Measurements from ENCODE around the gene CLDN9.

The CLDN9 gene

GRCh38 chr16:2985893-2986355, 26.8 kb upstream of the CLDN9 start:
- TF ChIP-seq CTCF (IDR thresholded peaks at IDR 0.05) = no peak
- peaks cover 13% of the 10 kb centered on the region for H3K27me3 ChIP-seq
- no peak overlapping the region for H3K4me3 ChIP-seq (ENCODE audit: low read depth in 1 of 2, low read length in 1 of 2)
- H3K4me1 ChIP-seq (ENCODE audit: control insufficient read depth in 1 of 2, insufficient read depth in 1 of 2, low read depth in 1 of 2, low read length in 1 of 2) = peaks cover 11% of the 10 kb centered on the region in 2 experiments
- no peaks in the 10 kb centered on the region for H3K9me3 ChIP-seq
- no peaks in the 10 kb centered on the region for H3K36me3 ChIP-seq
- no peak overlapping the region for H3K27ac ChIP-seq

- peaks cover 8% of the 10 kb centered on the region in 2 experiments for H3K4me1 ChIP-seq (ENCODE audit: control insufficient read depth in 1 of 2, insufficient read depth in 1 of 2, low read depth in 1 of 2, low read length in 1 of 2)
- no peaks in the 10 kb centered on the region for H3K9me3 ChIP-seq
- no peaks in the 10 kb centered on the region for H3K36me3 ChIP-seq
- H3K27me3 ChIP-seq = peaks cover 13% of the 10 kb centered on the region
- H3K27ac ChIP-seq = no peak overlapping the region
- no peak overlapping the region for H3K4me3 ChIP-seq (ENCODE audit: low read depth in 1 of 2, low read length in 1 of 2)
- TF ChIP-seq CTCF (IDR thresholded peaks at IDR 0.05) = no peak
These were observed 26.0 kb upstream of the CLDN9 start for GRCh38 chr16:2986623-2987188.

GRCh38 chr16:2987286-2987685, 25.4 kb upstream of the CLDN9 start:
- H3K27ac ChIP-seq = no peak overlapping the region
- no peak for TF ChIP-seq CTCF (IDR thresholded peaks at IDR 0.05)
- H3K4me3 ChIP-seq (ENCODE audit: low read depth in 1 of 2, low read length in 1 of 2) = no peak overlapping the region
- H3K4me1 ChIP-seq (ENCODE audit: control insufficient read depth in 1 of 2, insufficient read depth in 1 of 2, low read depth in 1 of 2, low read length in 1 of 2) = peaks cover 8% of the 10 kb centered on the region in 2 experiments
- peaks cover 13% of the 10 kb centered on the region for H3K27me3 ChIP-seq
- no peaks in the 10 kb centered on the region for H3K36me3 ChIP-seq
- H3K9me3 ChIP-seq = no peaks in the 10 kb centered on the region

GRCh38 chr16:2987833-2988232, 24.9 kb upstream of the CLDN9 start:
- Histone ChIP-seq H3K9me3 (no peaks in the 10 kb centered on the region), H3K36me3 (no peaks in the 10 kb centered on the region), H3K4me1 (ENCODE audit: control insufficient read depth in 1 of 2, insufficient read depth in 1 of 2, low read depth in 1 of 2, low read length in 1 of 2) (peaks cover 8% of the 10 kb centered on the region in 2 experiments), H3K27ac (no peak overlapping the region), H3K27me3 (peaks cover 13% of the 10 kb centered on the region), H3K4me3 (ENCODE audit: low read depth in 1 of 2, low read length in 1 of 2) (no peak overlapping the region)
- TF ChIP-seq CTCF (IDR thresholded peaks at IDR 0.05) = no peak

- Histone ChIP-seq H3K27me3 (peaks cover 13% of the 10 kb centered on the region), H3K27ac (no peak overlapping the region)
These were observed 24.1 kb upstream of the CLDN9 start for GRCh38 chr16:2988590-2989099.

More at GRCh38 chr16:2988590-2989099, 24.1 kb upstream of the CLDN9 start:
- H3K9me3 ChIP-seq = no peaks in the 10 kb centered on the region
- H3K4me3 ChIP-seq (ENCODE audit: low read depth in 1 of 2, low read length in 1 of 2) = no peak overlapping the region
- no peaks in the 10 kb centered on the region for H3K36me3 ChIP-seq
- H3K4me1 ChIP-seq (ENCODE audit: control insufficient read depth in 1 of 2, insufficient read depth in 1 of 2, low read depth in 1 of 2, low read length in 1 of 2) = peaks cover 5 to 6% of the 10 kb centered on the region in 2 experiments
- no peak for TF ChIP-seq CTCF (IDR thresholded peaks at IDR 0.05)

All from neutrophil (primary cell).